Ecto neural progenitor cell (in vitro differentiated cells): ENCODE results near the gene PACSIN3.

Experiments used
- DNase-seq: peaks from one replicate; pipeline ENCODE4 v3.0.0-alpha.2; 2018; ENCODE audit warnings: low spot score

Gene PACSIN3

GRCh38 chr11:47175746-47176327 is 10.4 kb downstream of the PACSIN3 start:
- no peak for DNase-seq

- no peak for DNase-seq
These were observed 13.4 kb downstream of the PACSIN3 start for GRCh38 chr11:47172740-47173336.

- no peak for DNase-seq
These were observed 14.4 kb downstream of the PACSIN3 start for GRCh38 chr11:47171856-47172255.

- DNase-seq = no peak
These were observed 15.0 kb downstream of the PACSIN3 start for GRCh38 chr11:47171061-47171838.

- DNase-seq = no peak
These were observed 19.9 kb downstream of the PACSIN3 start for GRCh38 chr11:47166368-47166767.

- DNase-seq = no peak
These were observed 20.9 kb downstream of the PACSIN3 start for GRCh38 chr11:47165253-47165840.

- no peak for DNase-seq
These were observed 21.9 kb downstream of the PACSIN3 start for GRCh38 chr11:47164321-47164720.

GRCh38 chr11:47163898-47164297 is 22.3 kb downstream of the PACSIN3 start:
- no peak for DNase-seq

- DNase-seq = no peak
These were observed 23.0 kb downstream of the PACSIN3 start for GRCh38 chr11:47163193-47163592.

GRCh38 chr11:47162426-47162825 is 23.8 kb downstream of the PACSIN3 start:
- DNase-seq = no peak

- DNase-seq = no peak
These were observed 24.3 kb downstream of the PACSIN3 start for GRCh38 chr11:47161890-47162289.

GRCh38 chr11:47161134-47161854 is 24.9 kb downstream of the PACSIN3 start:
- peak; percentile 82 for DNase-seq

- no peak for DNase-seq
These were observed 25.5 kb downstream of the PACSIN3 start for GRCh38 chr11:47160753-47161133.

GRCh38 chr11:47158242-47158641 is 28.0 kb downstream of the PACSIN3 start:
- DNase-seq = no peak

- DNase-seq = no peak
These were observed 28.4 kb downstream of the PACSIN3 start for GRCh38 chr11:47157805-47158204.

GRCh38 chr11:47156951-47157350 is 29.3 kb downstream of the PACSIN3 start:
- no peak for DNase-seq

GRCh38 chr11:47156333-47156732 is 29.9 kb downstream of the PACSIN3 start:
- DNase-seq = no peak

GRCh38 chr11:47155879-47156278 is 30.4 kb downstream of the PACSIN3 start:
- no peak for DNase-seq

- no peak for DNase-seq
These were observed 31.3 kb downstream of the PACSIN3 start for GRCh38 chr11:47154616-47155570.

GRCh38 chr11:47152953-47153950 is 33.0 kb downstream of the PACSIN3 start:
- peak; percentile 88 for DNase-seq
